Measurements from ENCODE around the gene MED25. TPM values are rescaled to one million over a fixed set of nuclear protein-coding genes. Genes with fewer than 3 reads are reported as not detected.

Gene MED25
- total and polyA plus RNA-seq, 2 experiments from 2014 or later, result 45.6 to 58.6 TPM

DNA sequence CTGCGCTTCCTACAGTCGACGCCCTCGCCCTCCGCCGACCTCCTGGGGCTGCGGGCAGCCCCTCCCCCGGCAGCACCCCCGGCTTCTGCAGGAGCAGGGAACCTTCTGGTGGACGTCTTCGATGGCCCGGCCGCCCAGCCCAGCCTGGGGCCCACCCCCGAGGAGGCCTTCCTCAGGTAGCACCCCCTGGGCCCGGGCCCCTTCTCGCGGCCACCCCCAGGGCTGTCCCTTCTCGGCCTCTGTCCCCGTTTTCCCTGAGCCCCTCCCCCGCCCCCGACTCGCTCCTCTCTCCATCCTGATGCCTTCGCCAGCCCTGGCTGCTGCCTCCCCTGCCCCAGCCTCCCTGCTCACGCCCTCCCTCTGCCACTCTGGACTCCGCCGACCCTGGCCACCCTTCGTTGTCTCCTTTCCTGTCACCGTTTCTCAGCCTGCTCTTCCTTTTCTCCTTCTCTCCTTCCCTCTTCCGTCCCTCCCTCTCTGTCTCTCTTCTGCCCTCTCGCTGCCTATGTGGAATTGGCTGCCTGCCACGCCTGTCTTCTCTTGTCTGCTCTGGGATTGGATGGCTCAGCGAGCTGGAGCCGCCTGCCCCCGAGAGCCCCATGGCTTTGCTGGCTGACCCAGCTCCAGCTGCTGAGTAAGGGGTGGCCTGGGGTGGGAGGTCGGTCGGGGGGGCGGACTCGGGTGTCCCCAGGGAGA is 16.0 kb upstream of the MED25 start:
- H3K9me3 Mint-ChIP-seq, result no peaks in the 10 kb centered on the region
- H3K4me1 Mint-ChIP-seq, result peaks cover 23% of the 10 kb centered on the region
- peak overlapping the region; percentile 90 for H3K27ac Mint-ChIP-seq
- ATAC-seq, result peak; percentile 84
- Histone ChIP-seq H3K27me3 (ENCODE audit: insufficient read depth) (no peaks in the 10 kb centered on the region), H3K9me2 (ENCODE audit: insufficient read depth) (no peaks in the 10 kb centered on the region), H3K79me2 (replicated peaks; ENCODE audit: insufficient read depth) (no peaks in the 10 kb centered on the region), H3F3A (replicated peaks; ENCODE audit: low read depth) (peaks cover 22% of the 10 kb centered on the region), H4K20me1 (replicated peaks; ENCODE audit: insufficient read depth) (no peaks in the 10 kb centered on the region; the same call in 1 of the 2 replicates), H3K36me3 (ENCODE audit: insufficient read depth) (no peaks in the 10 kb centered on the region), H3K4me1 (ENCODE audit: insufficient read depth) (peaks cover 16% of the 10 kb centered on the region; the same call in 1 of the 2 replicates), H3K4me2 (peak overlapping the region; percentile 50), H3K4me3 (peak overlapping the region; percentile 39), H2AFZ (no peak overlapping the region), H3K27ac (ENCODE audit: low read depth) (0 out of 2 replicates have a peak overlapping the region, but pooled peaks have one; percentile 69)
- peaks cover 57% of the 10 kb centered on the region for H3K36me3 Mint-ChIP-seq (ENCODE audit: low read depth)
- no peak for TF ChIP-seq ZNF114 (CRISPR knock-in tag; IDR thresholded peaks at IDR 0.05)
- TF ChIP-seq, protein P1, sequence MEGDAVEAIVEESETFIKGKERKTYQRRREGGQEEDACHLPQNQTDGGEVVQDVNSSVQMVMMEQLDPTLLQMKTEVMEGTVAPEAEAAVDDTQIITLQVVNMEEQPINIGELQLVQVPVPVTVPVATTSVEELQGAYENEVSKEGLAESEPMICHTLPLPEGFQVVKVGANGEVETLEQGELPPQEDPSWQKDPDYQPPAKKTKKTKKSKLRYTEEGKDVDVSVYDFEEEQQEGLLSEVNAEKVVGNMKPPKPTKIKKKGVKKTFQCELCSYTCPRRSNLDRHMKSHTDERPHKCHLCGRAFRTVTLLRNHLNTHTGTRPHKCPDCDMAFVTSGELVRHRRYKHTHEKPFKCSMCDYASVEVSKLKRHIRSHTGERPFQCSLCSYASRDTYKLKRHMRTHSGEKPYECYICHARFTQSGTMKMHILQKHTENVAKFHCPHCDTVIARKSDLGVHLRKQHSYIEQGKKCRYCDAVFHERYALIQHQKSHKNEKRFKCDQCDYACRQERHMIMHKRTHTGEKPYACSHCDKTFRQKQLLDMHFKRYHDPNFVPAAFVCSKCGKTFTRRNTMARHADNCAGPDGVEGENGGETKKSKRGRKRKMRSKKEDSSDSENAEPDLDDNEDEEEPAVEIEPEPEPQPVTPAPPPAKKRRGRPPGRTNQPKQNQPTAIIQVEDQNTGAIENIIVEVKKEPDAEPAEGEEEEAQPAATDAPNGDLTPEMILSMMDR (conservative IDR thresholded peaks at IDR 0.05; ENCODE audit: low read depth in 2 of 2), result 0 out of 4 replicates have a peak, but pooled peaks of 1 of the 2 experiments have one; percentile 9
- TF ChIP-seq POLR2AphosphoS5 (IDR thresholded peaks at IDR 0.05; ENCODE audit: low read depth), result peak; percentile 30; the same call in 1 of the 2 replicates
- peak; percentile 93 for DNase-seq (ENCODE audit: low spot score)
- H3K27me3 Mint-ChIP-seq (ENCODE audit: insufficient read depth, low read depth, poor library complexity), result peaks cover 13% of the 10 kb centered on the region
- peak overlapping the region; percentile 66 for H3K4me3 Mint-ChIP-seq

DNA sequence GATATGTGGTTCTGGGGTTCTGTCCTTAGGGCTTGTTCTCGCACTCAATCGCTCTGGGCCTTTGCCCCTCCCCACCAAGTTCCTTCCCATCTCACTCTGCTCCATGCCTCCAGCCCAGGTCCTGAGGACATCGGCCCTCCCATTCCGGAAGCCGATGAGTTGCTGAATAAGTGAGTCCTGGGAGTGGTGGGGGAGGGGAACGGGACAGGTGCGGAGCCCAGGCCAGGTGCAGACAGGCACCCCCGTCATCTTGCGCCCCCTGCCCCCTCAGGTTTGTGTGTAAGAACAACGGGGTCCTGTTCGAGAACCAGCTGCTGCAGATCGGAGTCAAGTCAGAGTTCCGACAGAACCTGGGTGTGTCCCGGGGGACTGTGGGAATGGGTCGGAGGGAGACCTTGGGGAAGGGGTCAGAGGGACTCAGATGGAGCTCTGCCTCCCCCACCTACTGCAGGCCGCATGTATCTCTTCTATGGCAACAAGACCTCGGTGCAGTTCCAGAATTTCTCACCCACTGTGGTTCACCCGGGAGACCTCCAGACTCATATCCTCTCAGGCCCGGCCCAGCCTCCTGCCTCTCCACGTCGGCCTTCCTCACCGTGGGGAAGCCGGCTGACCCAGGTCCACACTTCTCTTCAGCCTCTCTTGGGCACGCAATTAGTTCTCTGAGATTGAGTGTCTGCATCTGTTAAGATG is 15.1 kb upstream of the MED25 start:
- Mint-ChIP-seq H3K27ac (peak overlapping the region; percentile 90), H3K27me3 (ENCODE audit: insufficient read depth, low read depth, poor library complexity) (peaks cover 13% of the 10 kb centered on the region), H3K4me1 (peaks cover 26% of the 10 kb centered on the region), H3K9me3 (no peaks in the 10 kb centered on the region), H3K4me3 (peak overlapping the region; percentile 66), H3K36me3 (ENCODE audit: low read depth) (peaks cover 56% of the 10 kb centered on the region)
- Histone ChIP-seq H3K27me3 (ENCODE audit: insufficient read depth) (no peaks in the 10 kb centered on the region), H3K79me2 (replicated peaks; ENCODE audit: insufficient read depth) (no peaks in the 10 kb centered on the region), H2AFZ (no peak overlapping the region), H3K36me3 (ENCODE audit: insufficient read depth) (no peaks in the 10 kb centered on the region), H3F3A (replicated peaks; ENCODE audit: low read depth) (peaks cover 26% of the 10 kb centered on the region), H3K9me2 (ENCODE audit: insufficient read depth) (no peaks in the 10 kb centered on the region), H3K27ac (ENCODE audit: low read depth) (peak overlapping the region; percentile 69), H4K20me1 (replicated peaks; ENCODE audit: insufficient read depth) (no peaks in the 10 kb centered on the region; the same call in 1 of the 2 replicates), H3K4me3 (peak overlapping the region; percentile 39; the same call in 1 of the 2 replicates), H3K4me1 (ENCODE audit: insufficient read depth) (peaks cover 17% of the 10 kb centered on the region; the same call in 1 of the 2 replicates), H3K4me2 (peak overlapping the region; percentile 50; the same call in 1 of the 2 replicates)
- TF ChIP-seq POLR2AphosphoS5 (IDR thresholded peaks at IDR 0.05; ENCODE audit: low read depth), result no peak
- no peak for TF ChIP-seq ZNF114 (CRISPR knock-in tag; IDR thresholded peaks at IDR 0.05)
- TF ChIP-seq ZNF331 (CRISPR knock-in tag; IDR thresholded peaks at IDR 0.05; ENCODE audit: low read depth), result no peak
- ATAC-seq (peak; percentile 7), DNase-seq (ENCODE audit: low spot score) (peak; percentile 57)

DNA sequence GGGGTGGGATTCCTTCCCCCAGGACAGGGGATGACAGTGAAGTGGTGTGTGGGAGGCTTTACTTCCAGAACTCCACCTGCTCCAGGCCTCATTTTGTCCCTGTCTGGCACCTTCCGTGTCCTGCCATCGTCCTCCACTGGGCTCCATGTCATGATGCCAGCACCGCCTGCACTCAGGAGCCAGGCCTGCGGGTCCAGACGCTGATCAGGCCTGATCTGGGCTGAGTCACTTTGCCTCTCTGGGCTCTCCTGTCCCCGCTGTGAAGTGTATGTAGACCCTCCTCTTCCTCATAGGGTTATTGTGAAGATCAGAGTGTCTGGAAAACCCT is 14.6 kb upstream of the MED25 start:
- no peak overlapping the region for H3K4me2 ChIP-seq
- Mint-ChIP-seq H3K27ac (peak overlapping the region; percentile 90), H3K36me3 (ENCODE audit: low read depth) (peaks cover 57% of the 10 kb centered on the region), H3K27me3 (ENCODE audit: insufficient read depth, low read depth, poor library complexity) (peaks cover 13% of the 10 kb centered on the region), H3K9me3 (no peaks in the 10 kb centered on the region), H3K4me1 (peaks cover 29% of the 10 kb centered on the region), H3K4me3 (peak overlapping the region; percentile 66; the same call in 2 of the 3 replicates)
- H4K20me1 ChIP-seq (replicated peaks; ENCODE audit: insufficient read depth), result no peaks in the 10 kb centered on the region; the same call in 1 of the 2 replicates
- ATAC-seq (no peak), DNase-seq (ENCODE audit: low spot score) (no peak)
- H3F3A ChIP-seq (replicated peaks; ENCODE audit: low read depth), result peaks cover 31% of the 10 kb centered on the region
- TF ChIP-seq STAT1 (IDR thresholded peaks at IDR 0.05; ENCODE audit: unreplicated experiment) (no peak), POLR2AphosphoS5 (IDR thresholded peaks at IDR 0.05; ENCODE audit: low read depth) (no peak), ZNF114 (CRISPR knock-in tag; IDR thresholded peaks at IDR 0.05) (no peak), JUNB (IDR thresholded peaks at IDR 0.05; ENCODE audit: unreplicated experiment) (no peak)
- TF ChIP-seq, protein P2, sequence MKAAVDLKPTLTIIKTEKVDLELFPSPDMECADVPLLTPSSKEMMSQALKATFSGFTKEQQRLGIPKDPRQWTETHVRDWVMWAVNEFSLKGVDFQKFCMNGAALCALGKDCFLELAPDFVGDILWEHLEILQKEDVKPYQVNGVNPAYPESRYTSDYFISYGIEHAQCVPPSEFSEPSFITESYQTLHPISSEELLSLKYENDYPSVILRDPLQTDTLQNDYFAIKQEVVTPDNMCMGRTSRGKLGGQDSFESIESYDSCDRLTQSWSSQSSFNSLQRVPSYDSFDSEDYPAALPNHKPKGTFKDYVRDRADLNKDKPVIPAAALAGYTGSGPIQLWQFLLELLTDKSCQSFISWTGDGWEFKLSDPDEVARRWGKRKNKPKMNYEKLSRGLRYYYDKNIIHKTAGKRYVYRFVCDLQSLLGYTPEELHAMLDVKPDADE (IDR thresholded peaks at IDR 0.05), result no peak
- H3K4me1 ChIP-seq (ENCODE audit: insufficient read depth), result peaks cover 21% of the 10 kb centered on the region; the same call in 1 of the 2 replicates
- no peaks in the 10 kb centered on the region for H3K9me2 ChIP-seq (ENCODE audit: insufficient read depth)
- H2AFZ ChIP-seq, result no peak overlapping the region
- no peaks in the 10 kb centered on the region for H3K79me2 ChIP-seq (replicated peaks; ENCODE audit: insufficient read depth)
- no peaks in the 10 kb centered on the region for H3K36me3 ChIP-seq (ENCODE audit: insufficient read depth)
- H3K27ac ChIP-seq (ENCODE audit: low read depth), result peak overlapping the region; percentile 69; the same call in 1 of the 2 replicates
- no peak overlapping the region for H3K4me3 ChIP-seq
- no peaks in the 10 kb centered on the region for H3K27me3 ChIP-seq (ENCODE audit: insufficient read depth)

Measured in GM23338 (cell line).